GM18861 (cell line): ENCODE results near the gene MCTP1.
A peak's percentile ranks its signal among the peaks of the same experiment; 100 is the strongest.

Experiments
- ATAC-seq: cut with Tn5 transposase; IDR thresholded peaks from one replicate; pipeline ENCODE4 v1.9.1; 2021; ENCODE audit not compliant: unreplicated experiment

The MCTP1 gene

DNA sequence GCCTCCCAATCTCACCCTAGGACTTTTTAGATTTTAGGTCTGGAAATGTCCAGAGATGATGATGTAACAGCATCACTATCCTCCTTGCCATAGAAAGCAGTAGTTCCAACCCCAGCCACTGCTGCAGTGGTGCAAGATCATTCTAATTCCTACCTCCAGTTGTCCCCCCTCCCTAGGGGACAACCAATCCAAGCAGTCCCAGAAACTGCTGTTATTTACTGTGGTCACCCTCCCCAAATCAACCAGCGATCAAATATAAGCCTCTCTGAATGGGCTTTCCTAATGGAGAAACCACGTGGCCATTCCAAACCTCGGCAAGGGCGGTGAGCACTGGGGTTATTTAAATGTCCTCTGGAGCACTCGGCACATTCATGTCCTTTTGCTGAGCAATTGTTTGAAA is 506.6 kb downstream of the MCTP1 start:
- no peak for ATAC-seq

DNA sequence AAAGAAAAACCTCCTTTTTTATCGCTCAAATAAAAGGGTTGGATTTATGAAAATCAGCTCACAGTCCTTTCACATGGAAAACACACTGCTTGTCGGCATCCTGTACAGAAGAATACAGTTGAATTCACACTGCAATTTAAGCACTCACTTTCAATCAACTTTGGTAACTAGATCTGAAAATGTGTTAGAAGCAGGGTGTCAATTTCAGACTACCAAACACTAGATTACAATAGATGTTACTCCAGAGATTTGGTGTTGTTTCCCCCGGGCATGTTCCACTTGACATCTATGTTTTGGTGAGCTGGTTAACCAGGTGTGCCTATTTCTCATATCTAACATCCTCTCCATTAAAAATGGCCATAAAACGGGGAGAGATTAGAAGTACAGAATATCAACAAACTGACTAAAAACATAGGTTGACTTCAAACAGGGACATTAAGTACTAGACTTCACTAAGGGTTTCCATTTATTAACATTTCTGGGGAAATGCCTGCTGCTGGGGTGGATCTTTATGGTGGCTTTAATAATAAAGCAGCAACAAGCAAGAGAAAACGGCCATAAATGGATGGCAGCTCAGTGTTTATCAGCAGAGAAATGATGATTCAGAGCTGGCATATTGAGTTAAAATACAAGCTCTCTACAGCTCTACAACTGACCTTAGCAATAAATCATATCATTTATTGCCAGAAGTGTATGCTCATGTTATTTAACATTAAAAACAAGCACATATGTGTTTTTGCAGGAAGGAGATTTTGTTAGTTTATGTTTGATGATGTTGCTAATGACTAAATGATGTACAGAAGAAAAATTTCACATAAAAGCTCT is 507.6 kb downstream of the MCTP1 start:
- ATAC-seq, result no peak

DNA sequence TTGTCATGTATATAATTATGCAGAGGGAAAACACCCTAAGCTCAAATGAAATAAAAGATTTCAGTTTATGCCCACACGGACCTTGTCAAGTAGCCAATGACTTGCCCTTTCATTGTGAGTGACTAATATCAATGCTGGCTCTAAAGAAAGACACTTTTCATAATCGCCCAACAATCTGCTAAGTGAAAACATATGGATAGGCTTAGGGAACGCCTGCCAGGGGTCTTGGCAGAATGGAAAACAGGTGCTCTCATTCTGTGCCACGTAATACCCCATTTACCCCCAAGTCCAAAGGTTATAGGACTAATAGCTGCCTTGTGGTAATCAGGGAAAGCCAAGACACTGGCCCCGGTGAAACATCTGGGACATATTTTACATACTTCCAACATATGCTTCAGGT is 508.7 kb downstream of the MCTP1 start:
- ATAC-seq, result no peak

DNA sequence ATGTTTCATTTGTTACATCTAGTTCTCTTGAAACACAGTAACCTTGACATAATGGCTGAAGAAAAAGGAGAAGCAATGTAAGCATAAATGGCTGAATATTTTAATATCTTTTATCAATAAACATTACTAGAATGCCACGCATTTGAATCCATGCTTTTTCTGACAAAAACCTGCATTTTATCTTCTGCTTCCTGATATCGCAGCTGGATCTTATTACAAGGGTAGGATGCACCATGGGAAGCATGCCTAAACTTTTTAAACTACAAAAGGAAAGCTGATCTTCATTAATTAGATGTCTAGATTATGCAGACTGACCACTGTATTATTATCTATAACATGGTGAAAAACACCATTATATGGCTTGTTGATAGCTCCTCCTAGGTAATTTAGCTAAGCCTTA is 509.8 kb downstream of the MCTP1 start:
- ATAC-seq, result no peak

DNA sequence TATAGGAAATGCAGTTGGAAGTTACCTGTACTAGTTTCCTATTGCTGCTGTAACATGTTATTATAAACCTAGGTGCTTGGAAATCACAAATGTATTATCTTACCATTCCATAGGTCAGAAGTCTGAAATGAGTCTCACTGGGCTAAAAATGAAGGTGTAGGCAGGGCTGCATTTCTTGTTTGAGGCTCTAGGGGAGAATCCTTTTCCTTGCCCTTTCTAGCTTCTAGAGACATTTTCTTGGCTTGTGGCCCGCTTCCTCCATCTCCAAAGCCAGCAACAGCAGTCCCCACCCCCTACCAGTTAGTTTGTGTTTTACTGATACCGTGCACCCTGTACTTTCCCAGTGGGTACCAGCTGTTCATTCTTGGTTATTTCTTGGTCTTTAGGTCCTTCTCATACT is 513.2 kb downstream of the MCTP1 start:
- ATAC-seq, result no peak

GRCh38 chr5:94769996-94770395 is 514.9 kb downstream of the MCTP1 start:
- no peak for ATAC-seq

- no peak for ATAC-seq
These were observed 523.1 kb downstream of the MCTP1 start for GRCh38 chr5:94761786-94762185.

- ATAC-seq, result no peak
These were observed 523.8 kb downstream of the MCTP1 start for GRCh38 chr5:94761055-94761454.

- no peak for ATAC-seq
These were observed 524.9 kb downstream of the MCTP1 start for GRCh38 chr5:94759961-94760360.

DNA sequence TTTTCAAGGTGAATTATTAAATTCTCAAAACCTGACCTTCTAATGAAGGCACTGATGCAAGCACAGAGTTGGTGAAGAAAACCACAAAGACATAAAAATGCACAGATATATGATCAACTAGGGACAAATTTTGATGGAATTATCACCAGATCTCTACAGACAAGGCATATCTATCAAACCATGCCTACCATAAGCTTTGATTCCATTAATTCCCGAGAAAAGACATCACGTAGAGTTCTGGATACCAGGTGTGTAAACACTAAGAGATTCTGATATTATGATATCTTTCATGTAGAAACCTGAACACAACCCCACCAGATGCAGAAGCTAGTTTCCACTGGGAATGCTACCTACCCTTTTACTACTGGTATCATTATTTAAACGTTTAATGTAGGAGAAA is 525.9 kb downstream of the MCTP1 start:
- ATAC-seq, result no peak

GRCh38 chr5:94754824-94755223 is 530.1 kb downstream of the MCTP1 start:
- no peak for ATAC-seq

GRCh38 chr5:94751460-94751859 is 533.4 kb downstream of the MCTP1 start:
- ATAC-seq, result no peak

DNA sequence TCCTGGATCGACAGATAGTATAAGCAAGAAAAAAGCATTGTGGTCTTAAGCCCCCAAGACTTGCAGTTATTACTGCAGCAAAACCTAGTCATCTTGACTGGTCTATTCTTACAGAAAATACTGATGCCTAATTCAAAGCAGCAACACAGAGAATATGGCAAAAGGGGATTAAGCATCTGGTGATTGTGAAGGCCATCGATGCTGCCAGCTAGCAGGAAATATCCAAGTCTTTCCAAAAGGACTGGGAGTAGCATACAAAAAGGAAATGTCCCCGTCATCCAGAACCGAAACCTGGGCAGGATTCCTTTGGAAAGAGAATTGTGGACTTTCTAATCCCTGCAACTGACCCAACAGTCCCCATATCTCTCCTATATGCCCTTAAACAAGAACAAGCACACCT is 534.2 kb downstream of the MCTP1 start:
- ATAC-seq, result no peak

- no peak for ATAC-seq
These were observed 535.9 kb downstream of the MCTP1 start for GRCh38 chr5:94749042-94749441.

GRCh38 chr5:94748212-94748611 is 536.7 kb downstream of the MCTP1 start:
- ATAC-seq, result no peak

GRCh38 chr5:94747371-94747770 is 537.5 kb downstream of the MCTP1 start:
- ATAC-seq, result no peak

GRCh38 chr5:94746731-94747124 is 538.2 kb downstream of the MCTP1 start:
- ATAC-seq, result peak; percentile 56

- peak; percentile 72 for ATAC-seq
These were observed 538.8 kb downstream of the MCTP1 start for GRCh38 chr5:94745786-94746730.

GRCh38 chr5:94744906-94745305 is 540.0 kb downstream of the MCTP1 start:
- ATAC-seq, result no peak

DNA sequence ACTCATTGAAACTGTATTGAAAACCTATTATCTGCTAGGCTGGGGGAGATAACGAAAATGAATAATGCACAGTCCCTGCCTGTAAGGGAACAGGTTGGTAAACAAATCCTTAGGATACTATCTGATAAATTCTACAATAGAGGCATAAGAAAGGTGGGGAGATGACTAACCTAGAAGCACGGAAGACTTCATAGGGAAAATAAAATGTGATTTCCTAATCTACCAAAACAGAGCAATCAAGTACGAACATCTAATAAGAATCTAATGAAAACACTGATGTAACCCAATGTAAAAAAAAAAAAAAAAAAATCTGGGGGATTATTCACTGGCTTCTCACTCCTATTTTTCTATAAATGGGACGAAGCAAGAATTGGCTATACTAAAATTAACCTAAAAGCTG is 542.0 kb downstream of the MCTP1 start:
- ATAC-seq, result no peak

DNA sequence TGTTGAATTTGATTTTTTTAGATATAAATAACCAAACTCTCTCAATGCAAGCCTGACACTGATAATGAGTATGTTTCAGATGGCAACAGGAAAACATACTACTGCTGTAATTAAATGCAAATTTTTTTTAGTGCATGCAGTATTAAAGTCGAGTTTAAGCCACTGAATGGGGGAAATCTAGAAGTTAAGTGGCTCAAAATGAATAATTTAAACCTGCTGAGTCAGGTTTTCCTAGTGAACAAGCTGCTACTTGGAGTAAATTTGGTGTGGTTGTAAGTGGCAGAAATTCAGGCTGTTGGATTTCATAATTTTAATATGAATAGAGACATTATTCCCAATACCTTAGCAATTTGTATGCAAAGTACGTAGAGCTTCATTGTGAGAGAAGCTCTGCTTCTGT is 544.6 kb downstream of the MCTP1 start:
- no peak for ATAC-seq

GRCh38 chr5:94736498-94736897 is 548.4 kb downstream of the MCTP1 start:
- ATAC-seq, result no peak
